K562 (cell line): ENCODE data around the gene RTCA. TPM values are rescaled to one million over a fixed set of nuclear protein-coding genes. Genes with fewer than 3 reads are reported as not detected.

Source experiments
- E2F3 ChIP-seq: fragments of 250-450 bp; sonication (Bioruptor Pico); IDR thresholded peaks from 2 replicates; pipeline ENCODE4 v1.4.0; 2020; ENCODE audit warnings: mild to moderate bottlenecking
- HDAC2 ChIP-seq: fragments of 450-650 bp; IDR thresholded peaks from 2 replicates; pipeline ENCODE4 v1.6.1; 2016; ENCODE audit warnings: mild to moderate bottlenecking
- KAT7 ChIP-seq: sonication (generic); formaldehyde crosslinking; IDR thresholded peaks from 2 replicates; pipeline ENCODE4 v1.8.0; 2022; ENCODE audit warnings: missing genetic modification reagents, mild to moderate bottlenecking, borderline replicate concordance
- NRF1 ChIP-seq, 2 experiments: fragments of 450-650 bp; IDR thresholded peaks in 1 of 2; conservative IDR thresholded peaks in 1 of 2; 2 replicates each; pipeline ENCODE4 v1.6.1; 2014; ENCODE audit warnings: mild to moderate bottlenecking in 2 of 2
- PML ChIP-seq: IDR thresholded peaks from 2 replicates; pipeline ENCODE4 v1.6.1; 2012; ENCODE audit warnings: low read length, inconsistent platforms
- PURB ChIP-seq: sonication (generic); formaldehyde crosslinking; IDR thresholded peaks from 2 replicates; pipeline ENCODE4 v1.9.0; 2021; ENCODE audit warnings: low read depth, mild to moderate bottlenecking, missing genetic modification reagents
- RCOR1 ChIP-seq, 2 experiments: IDR thresholded peaks; 2 replicates each; pipeline ENCODE4 v1.6.1; 2012; ENCODE audit warnings: low read depth in 2 of 2, low read length in 2 of 2, borderline replicate concordance in 1 of 2, improper control_type of control experiment in 1 of 2
- SRSF1 ChIP-seq: fragments of 200-400 bp; formaldehyde crosslinking; IDR thresholded peaks from 2 replicates; pipeline ENCODE4 v1.6.1; 2017; ENCODE audit warnings: mild to moderate bottlenecking, low read depth, low read length, moderate library complexity
- TBL1XR1 ChIP-seq, 2 experiments: IDR thresholded peaks; 2 replicates each; pipeline ENCODE4 v1.6.1; 2012; ENCODE audit warnings: improper control_type of control experiment in 2 of 2, low read length in 2 of 2, mild to moderate bottlenecking in 1 of 2
- ZEB2 ChIP-seq: fragments of 450-650 bp; IDR thresholded peaks from 2 replicates; pipeline ENCODE4 v1.6.1; 2016
- ZFX ChIP-seq: sonication (generic); formaldehyde crosslinking; IDR thresholded peaks from 2 replicates; pipeline ENCODE4 v1.8.0; 2022; ENCODE audit warnings: mild to moderate bottlenecking, missing genetic modification reagents, moderate library complexity
- ZNF589 ChIP-seq: fragments of 200-800 bp; sonication (Bioruptor generic); IDR thresholded peaks from 2 replicates; pipeline ENCODE4 v1.6.1; 2016; ENCODE audit warnings: low read depth, missing genetic modification characterization, missing compliant biosample characterization
- polyA plus RNA-seq, 8 experiments: library from polyadenylated mRNA; depleted of rRNA in 4 of 8; stranded (reverse) in 5 of 8; unstranded in 3 of 8; fragments of >200 nt; fragmentation: Nextera tagmentation in 2 of 8; fragmentation: Illumina TruSeq in 1 of 8; extraction: Ambion mirVana in 2 of 8; extraction: Trizol in 1 of 8; gene quantifications; 2 replicates each; pipeline versions ENCODE4 v1.2.1 to v1.2.3, GENCODE V29; 2011 to 2014; ENCODE audit warnings: inconsistent platforms in 1 of 8, missing spikeins in 1 of 8
- total RNA-seq, 7 experiments: library from RNA; depleted of rRNA in 6 of 7; stranded (reverse); fragments of >200 nt in 6 of 7; fragmentation: Illumina TruSeq in 2 of 7; extraction: Trizol in 2 of 7; gene quantifications; 2 replicates each; pipeline versions ENCODE4 v1.2.1 to v1.2.3, GENCODE V29; 2011 to 2021; ENCODE audit warnings: low replicate concordance in 1 of 7
- TF ChIP-seq, protein P1 (sequence below): sonication (generic); formaldehyde crosslinking; IDR thresholded peaks from 2 replicates; pipeline ENCODE4 v1.8.0; 2022; ENCODE audit warnings: mild to moderate bottlenecking, missing genetic modification reagents
- TF ChIP-seq, protein P2 (sequence below): fragments of 450-650 bp; IDR thresholded peaks from 2 replicates; pipeline ENCODE4 v1.7.1; 2018; ENCODE audit warnings: mild to moderate bottlenecking, low read depth; ENCODE audit not compliant: partially characterized antibody
- TF ChIP-seq, protein P3 (sequence below), 2 experiments: fragments of 450-650 bp in 1 of 2; sonication (generic) in 1 of 2; formaldehyde crosslinking in 1 of 2; IDR thresholded peaks; 2 replicates each; pipeline versions ENCODE4 v1.7.1 to v1.9.0; 2016 to 2022; ENCODE audit warnings: inconsistent platforms in 1 of 2, mild to moderate bottlenecking in 1 of 2, missing genetic modification reagents in 1 of 2

Gene RTCA
- total and polyA plus RNA-seq, 9 of the 15 experiments (the other 6 are each of a cell fraction or from before 2014, with no cell fraction given) = 11.6 to 57.2 (median 43.2) TPM

DNA sequence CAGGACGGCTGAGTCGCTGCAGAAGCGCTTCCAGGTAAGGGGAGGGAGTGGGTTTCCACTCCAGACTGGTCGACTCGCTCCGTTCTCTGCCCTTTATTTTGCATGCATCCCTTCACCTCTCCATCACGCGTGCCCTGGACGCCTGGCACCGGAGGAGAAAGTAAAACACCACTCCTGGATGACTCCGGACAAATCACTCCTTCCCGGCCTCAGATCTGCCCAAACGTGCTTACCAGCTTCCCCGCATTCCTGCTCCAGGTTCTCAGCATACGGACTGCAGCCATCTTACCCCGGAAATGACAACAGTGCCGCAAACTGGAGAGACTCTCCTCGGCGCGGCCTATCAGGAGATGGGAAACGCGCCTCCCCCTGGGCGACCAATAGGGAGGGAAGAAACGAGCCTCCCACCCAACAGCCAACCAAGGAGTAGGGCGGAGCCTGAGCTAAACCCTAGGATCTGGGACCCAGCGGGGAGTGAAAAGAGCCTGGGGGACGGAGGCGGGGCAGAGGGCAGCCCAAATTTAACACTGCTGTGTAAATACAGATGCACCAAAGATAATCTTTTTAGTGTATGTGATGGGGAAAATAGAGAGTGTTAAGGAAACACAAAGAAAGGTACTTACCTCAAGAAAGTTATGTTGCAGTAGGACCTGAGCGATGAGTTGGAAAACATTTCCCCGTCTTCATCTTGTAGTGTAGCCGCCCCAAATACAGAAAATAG lies 16.3 kb upstream of the RTCA start, which contains the start of gene DBT (continued):
- TF ChIP-seq HDAC2 (peak; percentile 71), SRSF1 (no peak), PML (peak; percentile 88), RCOR1 (IDR thresholded peaks at IDR 0.05; ENCODE audit: borderline replicate concordance in 1 of 2, low read depth in 2 of 2, low read length in 2 of 2) (peak; percentile 13 to 47; a peak in 1 of 4 replicates), ZEB2 (0 out of 2 replicates have a peak, but pooled peaks have one; percentile 15), NRF1 (conservative IDR thresholded peaks at IDR 0.05 in 1 of 2, IDR thresholded peaks at IDR 0.05 in 1 of 2) (peak; percentile 57 to 69; a peak in 3 of 4 replicates), E2F3 (no peak), ZNF589 (CRISPR knock-in tag) (peak; percentile 49; the same call in 1 of the 2 replicates), PURB (CRISPR knock-in tag) (no peak), TBL1XR1 (IDR thresholded peaks at IDR 0.05; ENCODE audit: low read length in 2 of 2) (0 out of 4 replicates have a peak, but pooled peaks of 1 of the 2 experiments have one; percentile 15), KAT7 (CRISPR knock-in tag) (peak; percentile 65; the same call in 1 of the 2 replicates), ZFX (CRISPR knock-in tag) (peak; percentile 47; the same call in 1 of the 2 replicates)
- TF ChIP-seq, protein P1, sequence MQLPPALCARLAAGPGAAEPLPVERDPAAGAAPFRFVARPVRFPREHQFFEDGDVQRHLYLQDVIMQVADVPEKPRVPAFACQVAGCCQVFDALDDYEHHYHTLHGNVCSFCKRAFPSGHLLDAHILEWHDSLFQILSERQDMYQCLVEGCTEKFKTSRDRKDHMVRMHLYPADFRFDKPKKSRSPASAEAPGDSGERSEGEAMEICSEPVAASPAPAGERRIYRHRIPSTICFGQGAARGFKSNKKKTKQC = peak; percentile 77; the same call in 1 of the 2 replicates
- TF ChIP-seq, protein P2, sequence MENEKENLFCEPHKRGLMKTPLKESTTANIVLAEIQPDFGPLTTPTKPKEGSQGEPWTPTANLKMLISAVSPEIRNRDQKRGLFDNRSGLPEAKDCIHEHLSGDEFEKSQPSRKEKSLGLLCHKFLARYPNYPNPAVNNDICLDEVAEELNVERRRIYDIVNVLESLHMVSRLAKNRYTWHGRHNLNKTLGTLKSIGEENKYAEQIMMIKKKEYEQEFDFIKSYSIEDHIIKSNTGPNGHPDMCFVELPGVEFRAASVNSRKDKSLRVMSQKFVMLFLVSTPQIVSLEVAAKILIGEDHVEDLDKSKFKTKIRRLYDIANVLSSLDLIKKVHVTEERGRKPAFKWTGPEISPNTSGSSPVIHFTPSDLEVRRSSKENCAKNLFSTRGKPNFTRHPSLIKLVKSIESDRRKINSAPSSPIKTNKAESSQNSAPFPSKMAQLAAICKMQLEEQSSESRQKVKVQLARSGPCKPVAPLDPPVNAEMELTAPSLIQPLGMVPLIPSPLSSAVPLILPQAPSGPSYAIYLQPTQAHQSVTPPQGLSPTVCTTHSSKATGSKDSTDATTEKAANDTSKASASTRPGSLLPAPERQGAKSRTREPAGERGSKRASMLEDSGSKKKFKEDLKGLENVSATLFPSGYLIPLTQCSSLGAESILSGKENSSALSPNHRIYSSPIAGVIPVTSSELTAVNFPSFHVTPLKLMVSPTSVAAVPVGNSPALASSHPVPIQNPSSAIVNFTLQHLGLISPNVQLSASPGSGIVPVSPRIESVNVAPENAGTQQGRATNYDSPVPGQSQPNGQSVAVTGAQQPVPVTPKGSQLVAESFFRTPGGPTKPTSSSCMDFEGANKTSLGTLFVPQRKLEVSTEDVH = peak; percentile 46
- TF ChIP-seq, protein P3, sequence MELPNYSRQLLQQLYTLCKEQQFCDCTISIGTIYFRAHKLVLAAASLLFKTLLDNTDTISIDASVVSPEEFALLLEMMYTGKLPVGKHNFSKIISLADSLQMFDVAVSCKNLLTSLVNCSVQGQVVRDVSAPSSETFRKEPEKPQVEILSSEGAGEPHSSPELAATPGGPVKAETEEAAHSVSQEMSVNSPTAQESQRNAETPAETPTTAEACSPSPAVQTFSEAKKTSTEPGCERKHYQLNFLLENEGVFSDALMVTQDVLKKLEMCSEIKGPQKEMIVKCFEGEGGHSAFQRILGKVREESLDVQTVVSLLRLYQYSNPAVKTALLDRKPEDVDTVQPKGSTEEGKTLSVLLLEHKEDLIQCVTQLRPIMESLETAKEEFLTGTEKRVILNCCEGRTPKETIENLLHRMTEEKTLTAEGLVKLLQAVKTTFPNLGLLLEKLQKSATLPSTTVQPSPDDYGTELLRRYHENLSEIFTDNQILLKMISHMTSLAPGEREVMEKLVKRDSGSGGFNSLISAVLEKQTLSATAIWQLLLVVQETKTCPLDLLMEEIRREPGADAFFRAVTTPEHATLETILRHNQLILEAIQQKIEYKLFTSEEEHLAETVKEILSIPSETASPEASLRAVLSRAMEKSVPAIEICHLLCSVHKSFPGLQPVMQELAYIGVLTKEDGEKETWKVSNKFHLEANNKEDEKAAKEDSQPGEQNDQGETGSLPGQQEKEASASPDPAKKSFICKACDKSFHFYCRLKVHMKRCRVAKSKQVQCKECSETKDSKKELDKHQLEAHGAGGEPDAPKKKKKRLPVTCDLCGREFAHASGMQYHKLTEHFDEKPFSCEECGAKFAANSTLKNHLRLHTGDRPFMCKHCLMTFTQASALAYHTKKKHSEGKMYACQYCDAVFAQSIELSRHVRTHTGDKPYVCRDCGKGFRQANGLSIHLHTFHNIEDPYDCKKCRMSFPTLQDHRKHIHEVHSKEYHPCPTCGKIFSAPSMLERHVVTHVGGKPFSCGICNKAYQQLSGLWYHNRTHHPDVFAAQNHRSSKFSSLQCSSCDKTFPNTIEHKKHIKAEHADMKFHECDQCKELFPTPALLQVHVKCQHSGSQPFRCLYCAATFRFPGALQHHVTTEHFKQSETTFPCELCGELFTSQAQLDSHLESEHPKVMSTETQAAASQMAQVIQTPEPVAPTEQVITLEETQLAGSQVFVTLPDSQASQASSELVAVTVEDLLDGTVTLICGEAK (IDR thresholded peaks at IDR 0.05) = peak; percentile 73
- TF ChIP-seq, protein P3 (CRISPR knock-in tag; IDR thresholded peaks at IDR 0.05) = no peak
